Astrocyte (in vitro differentiated cells and primary cell): ENCODE data around the gene HMCN2. TPM values are rescaled to one million over a fixed set of nuclear protein-coding genes. Genes with fewer than 3 reads are reported as not detected.

Experiments
- DNase-seq: peaks from one replicate; pipeline ENCODE4 v3.0.0-alpha.2; 2010; ENCODE audit warnings: low read depth
- FAIRE-seq: peaks from 2 replicates; lab custom pipeline; 2011; peaks lifted over from hg19 to GRCh38; lab: Jason Lieb, UNC
- H2AFZ ChIP-seq: 2 replicates; pipeline ENCODE4 v1.6.0; 2012; ENCODE audit warnings: low read depth, low read length, inconsistent platforms
- H3K27ac ChIP-seq: 2 replicates; pipeline ENCODE4 v1.5.1; 2011; ENCODE audit warnings: low read depth, low read length, inconsistent platforms
- H3K27me3 ChIP-seq: 2 replicates; pipeline ENCODE4 v1.6.0; 2011; ENCODE audit warnings: low read length, inconsistent platforms; ENCODE audit not compliant: insufficient read depth
- H3K36me3 ChIP-seq: 2 replicates; pipeline ENCODE4 v1.5.1; 2011; ENCODE audit warnings: low read length, inconsistent platforms; ENCODE audit not compliant: insufficient read depth
- H3K4me1 ChIP-seq: 2 replicates; pipeline ENCODE4 v1.5.1; 2011; ENCODE audit warnings: low read length, inconsistent platforms; ENCODE audit not compliant: insufficient read depth
- H3K4me2 ChIP-seq: 2 replicates; pipeline ENCODE4 v1.6.0; 2012; ENCODE audit warnings: low read length, inconsistent platforms
- H3K4me3 ChIP-seq: 2 replicates; pipeline ENCODE4 v1.5.1; 2011; ENCODE audit warnings: low read depth, mild to moderate bottlenecking, low read length, inconsistent platforms; ENCODE audit not compliant: insufficient read depth
- H3K79me2 ChIP-seq: 2 replicates; pipeline ENCODE4 v1.6.0; 2012; ENCODE audit warnings: mild to moderate bottlenecking, low read length, inconsistent platforms; ENCODE audit not compliant: insufficient read depth
- H3K9ac ChIP-seq: 2 replicates; pipeline ENCODE4 v1.6.0; 2012; ENCODE audit warnings: mild to moderate bottlenecking, low read length, inconsistent platforms
- H3K9me3 ChIP-seq: 2 replicates; pipeline ENCODE4 v1.5.1; 2012; ENCODE audit warnings: low read depth, mild to moderate bottlenecking, low read length, inconsistent platforms; ENCODE audit not compliant: insufficient read depth
- H4K20me1 ChIP-seq: 2 replicates; pipeline ENCODE4 v1.6.0; 2012; ENCODE audit warnings: low read length, inconsistent platforms; ENCODE audit not compliant: insufficient read depth
- H3K27ac Mint-ChIP-seq: one replicate; pipeline ENCODE4 v1.8.0; 2021; ENCODE audit warnings: mild to moderate bottlenecking, mixed read lengths; ENCODE audit not compliant: unreplicated experiment
- H3K27me3 Mint-ChIP-seq: one replicate; pipeline ENCODE4 v1.8.0; 2021; ENCODE audit warnings: low read depth, mixed read lengths; ENCODE audit not compliant: unreplicated experiment
- H3K36me3 Mint-ChIP-seq: one replicate; pipeline ENCODE4 v1.8.0; 2021; ENCODE audit warnings: low read depth, mixed read lengths; ENCODE audit not compliant: unreplicated experiment
- H3K4me1 Mint-ChIP-seq: one replicate; pipeline ENCODE4 v1.8.0; 2021; ENCODE audit warnings: low read depth, mixed read lengths; ENCODE audit not compliant: unreplicated experiment
- H3K4me3 Mint-ChIP-seq: one replicate; pipeline ENCODE4 v1.8.0; 2021; ENCODE audit warnings: mild to moderate bottlenecking, moderate library complexity, mixed read lengths; ENCODE audit not compliant: unreplicated experiment
- H3K9me3 Mint-ChIP-seq: one replicate; pipeline ENCODE4 v1.8.0; 2021; ENCODE audit warnings: mild to moderate bottlenecking, mixed read lengths; ENCODE audit not compliant: unreplicated experiment
- CTCF ChIP-seq: IDR thresholded peaks from 2 replicates; pipeline ENCODE4 v1.5.1; 2011; ENCODE audit warnings: low read depth, mild to moderate bottlenecking, inconsistent platforms, low read length, moderate library complexity; ENCODE audit not compliant: insufficient read depth
- EZH2 ChIP-seq: IDR thresholded peaks from 2 replicates; pipeline ENCODE4 v1.6.1; 2012; ENCODE audit warnings: mild to moderate bottlenecking, low read length, inconsistent platforms; ENCODE audit not compliant: insufficient read depth
- total RNA-seq: library from RNA; stranded (reverse); gene quantifications from 2 replicates; pipeline ENCODE4 v1.2.1, GENCODE V29; 2021

Gene HMCN2
- total RNA-seq, 1 donor from 2014 or later, result 1.6 TPM

- H4K20me1 ChIP-seq, result peaks cover 53% of the 10 kb centered on the region
- H3K4me2 ChIP-seq, result no peak overlapping the region
- no peaks in the 10 kb centered on the region for H3K9me3 ChIP-seq
- no peak overlapping the region for H2AFZ ChIP-seq
- H3K27me3 ChIP-seq, result no peaks in the 10 kb centered on the region
- H3K4me1 ChIP-seq, result peaks cover 22% of the 10 kb centered on the region
- H3K4me3 ChIP-seq, result no peak overlapping the region
- H3K9ac ChIP-seq, result no peak overlapping the region
- Mint-ChIP-seq H3K4me1 (peaks cover 7% of the 10 kb centered on the region), H3K9me3 (no peaks in the 10 kb centered on the region), H3K27me3 (no peaks in the 10 kb centered on the region), H3K27ac (peak overlapping the region; percentile 41), H3K4me3 (no peak overlapping the region), H3K36me3 (peaks cover 13% of the 10 kb centered on the region)
- DNase-seq (no peak), FAIRE-seq (no peak)
- no peaks in the 10 kb centered on the region for H3K79me2 ChIP-seq
- no peak for TF ChIP-seq CTCF
- no peak for TF ChIP-seq EZH2
- H3K36me3 ChIP-seq, result peaks cover 13% of the 10 kb centered on the region
- no peak overlapping the region for H3K27ac ChIP-seq
These were observed 32.0 kb upstream of the HMCN2 start for GRCh38 chr9:130233587-130233945.

- Histone ChIP-seq H3K9ac (no peak overlapping the region), H3K27me3 (no peaks in the 10 kb centered on the region), H3K79me2 (no peaks in the 10 kb centered on the region), H3K4me1 (peaks cover 22% of the 10 kb centered on the region), H4K20me1 (peaks cover 53% of the 10 kb centered on the region), H3K36me3 (peaks cover 11% of the 10 kb centered on the region), H3K4me2 (no peak overlapping the region), H3K27ac (no peak overlapping the region), H3K4me3 (no peak overlapping the region), H2AFZ (no peak overlapping the region), H3K9me3 (no peaks in the 10 kb centered on the region)
- Mint-ChIP-seq H3K4me1 (peaks cover 7% of the 10 kb centered on the region), H3K27me3 (no peaks in the 10 kb centered on the region), H3K9me3 (no peaks in the 10 kb centered on the region), H3K4me3 (no peak overlapping the region), H3K27ac (peak overlapping the region; percentile 53), H3K36me3 (peaks cover 11% of the 10 kb centered on the region)
- FAIRE-seq (no peak), DNase-seq (peak; percentile 60)
- no peak for TF ChIP-seq EZH2
- no peak for TF ChIP-seq CTCF
These were observed 31.0 kb upstream of the HMCN2 start for GRCh38 chr9:130234340-130235260.
